Medulla oblongata (tissue), 1 donor: ENCODE measurements around the gene LRRC27.
A peak's percentile ranks its signal among the peaks of the same experiment; 100 is the strongest.
"Not testable (repeated sequence)": the region's sequence is repeated elsewhere in the genome, so short reads cannot be mapped to it uniquely, and the experiment has no call there.

ENCODE experiments used
- DNase-seq: peaks from one replicate; pipeline ENCODE4 v3.0.0-alpha.2; 2015; ENCODE audit errors: extremely low spot score

LRRC27 gene

GRCh38 chr10:132331601-132332432 lies at the start of gene LRRC27:
Gene LRRC27 (plus strand): TSS chr10:132332193. CDS start chr10:132333525, 1,332 bp downstream.
- DNase-seq: peak; percentile 97

- DNase-seq: no peak
Measured at GRCh38 chr10:132282667-132283603, 49.1 kb upstream of the LRRC27 start.

- no peak for DNase-seq
Measured at GRCh38 chr10:132283604-132284382, 48.2 kb upstream of the LRRC27 start.

- no peak for DNase-seq
Measured at GRCh38 chr10:132289439-132289838, 42.6 kb upstream of the LRRC27 start.

- DNase-seq: no peak
Measured at GRCh38 chr10:132290631-132291030, 41.4 kb upstream of the LRRC27 start.

- no peak for DNase-seq
Measured at GRCh38 chr10:132291826-132292225, 40.2 kb upstream of the LRRC27 start.

GRCh38 chr10:132292287-132293200 lies 39.4 kb upstream of the LRRC27 start:
- DNase-seq: no peak

GRCh38 chr10:132293201-132293812 lies 38.7 kb upstream of the LRRC27 start:
- peak; percentile 68 for DNase-seq

- no peak for DNase-seq
Measured at GRCh38 chr10:132293813-132294520, 38.0 kb upstream of the LRRC27 start.

GRCh38 chr10:132294561-132295318 lies 37.3 kb upstream of the LRRC27 start:
- DNase-seq: no peak

- not testable (repeated sequence) for DNase-seq
Measured at GRCh38 chr10:132295481-132295880, 36.5 kb upstream of the LRRC27 start.

GRCh38 chr10:132296666-132297443 lies 35.1 kb upstream of the LRRC27 start:
- no peak for DNase-seq

- DNase-seq: no peak
Measured at GRCh38 chr10:132297526-132297925, 34.5 kb upstream of the LRRC27 start.

GRCh38 chr10:132298038-132298881 lies 33.7 kb upstream of the LRRC27 start:
- DNase-seq: no peak

GRCh38 chr10:132299371-132300336 lies 32.3 kb upstream of the LRRC27 start:
- DNase-seq: no peak

GRCh38 chr10:132300582-132300981 lies 31.4 kb upstream of the LRRC27 start:
- DNase-seq: no peak
